HG02943 (cell line): ENCODE measurements around the gene CD38.
"Not testable (repeated sequence)": the region's sequence is repeated elsewhere in the genome, so short reads cannot be mapped to it uniquely, and the experiment has no call there.

Experiments
- ATAC-seq: cut with Tn5 transposase; IDR thresholded peaks from one replicate; pipeline ENCODE4 v1.9.1; 2021; ENCODE audit warnings: mild to moderate bottlenecking, low read depth, moderate library complexity; ENCODE audit not compliant: unreplicated experiment

The CD38 gene

GRCh38 chr4:15855804-15856475, 77.8 kb downstream of the CD38 start:
- ATAC-seq, result no peak

DNA sequence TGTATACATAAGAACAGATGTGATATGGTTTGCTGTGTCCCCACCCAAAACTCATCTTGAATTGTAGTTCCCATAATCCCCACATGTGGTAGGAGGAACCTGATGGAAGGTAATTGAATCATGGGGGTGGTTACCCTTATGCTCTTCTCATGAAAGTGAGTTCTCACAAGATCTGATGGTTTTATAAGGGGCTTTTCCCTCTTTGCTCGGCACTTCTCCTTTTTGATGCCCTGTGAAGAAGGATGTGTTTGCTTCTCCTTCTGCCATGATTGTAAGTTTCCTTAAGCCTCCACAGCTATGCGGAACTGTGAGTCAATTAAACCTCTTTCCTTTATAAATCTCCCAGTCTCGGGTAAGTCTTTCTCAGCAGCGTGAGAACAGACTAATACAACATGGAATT, 83.1 kb downstream of the CD38 start:
- not testable (repeated sequence) for ATAC-seq

DNA sequence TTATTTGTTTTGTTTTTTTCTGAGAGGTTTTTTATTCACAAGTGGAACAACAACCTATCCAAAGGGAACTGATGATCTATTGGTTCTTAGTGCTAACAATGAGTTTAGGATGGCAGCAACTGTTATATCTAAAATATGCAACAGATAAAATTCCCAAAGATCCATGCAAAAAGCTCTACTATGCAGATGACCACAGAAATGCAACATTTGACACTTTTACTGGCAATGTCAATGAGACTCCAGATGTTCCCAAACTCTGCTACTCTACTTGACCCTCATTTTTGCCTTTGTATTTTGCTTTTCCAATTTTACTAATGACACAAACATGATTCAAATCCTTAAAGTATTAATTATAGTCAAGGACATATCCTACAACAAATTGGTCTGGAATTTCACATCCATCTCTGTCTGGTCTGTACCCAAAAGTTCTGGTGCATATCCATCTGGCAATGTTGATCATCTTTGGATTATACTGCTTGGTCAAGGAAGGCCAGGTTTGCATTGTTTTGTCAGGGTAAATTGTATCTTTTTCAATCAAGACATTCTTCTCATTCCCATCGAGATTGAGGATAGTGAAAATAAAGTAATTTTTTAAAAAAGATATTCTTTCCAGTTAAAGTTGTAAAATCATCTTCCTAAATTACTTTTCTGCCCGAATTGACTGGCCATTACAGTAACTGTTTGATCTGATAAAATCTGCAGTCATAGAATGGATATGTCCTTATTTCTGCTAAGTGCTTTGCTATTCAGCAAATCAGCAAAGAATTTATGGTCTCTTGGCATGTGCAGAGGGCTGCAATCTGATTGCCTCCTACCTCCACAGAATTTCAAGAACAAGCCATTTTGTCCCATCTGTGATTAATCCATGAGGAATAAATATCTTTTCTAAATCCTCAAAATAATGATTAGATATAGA, 86.8 kb downstream of the CD38 start:
- no peak for ATAC-seq

DNA sequence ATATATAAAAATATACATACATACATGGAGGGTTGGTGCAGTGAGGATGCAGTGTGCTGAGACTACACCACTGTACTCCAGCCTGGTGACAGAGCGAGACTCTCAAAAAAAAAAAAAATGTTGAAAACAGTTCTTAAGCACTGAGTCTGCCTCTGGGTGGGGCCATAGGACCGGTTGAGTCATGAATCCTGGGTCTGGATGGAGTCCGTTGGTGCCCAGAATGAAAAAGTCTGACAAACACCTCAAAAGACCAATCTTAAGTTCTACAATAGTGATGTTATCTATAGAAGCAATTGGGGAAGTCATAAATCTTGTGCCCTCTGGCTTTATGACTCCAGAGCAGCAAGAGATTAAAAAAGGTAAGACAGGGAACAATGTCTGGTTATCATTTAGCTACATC, 90.0 kb downstream of the CD38 start:
- no peak for ATAC-seq

GRCh38 chr4:15868826-15869413, 90.8 kb downstream of the CD38 start:
- no peak for ATAC-seq

DNA sequence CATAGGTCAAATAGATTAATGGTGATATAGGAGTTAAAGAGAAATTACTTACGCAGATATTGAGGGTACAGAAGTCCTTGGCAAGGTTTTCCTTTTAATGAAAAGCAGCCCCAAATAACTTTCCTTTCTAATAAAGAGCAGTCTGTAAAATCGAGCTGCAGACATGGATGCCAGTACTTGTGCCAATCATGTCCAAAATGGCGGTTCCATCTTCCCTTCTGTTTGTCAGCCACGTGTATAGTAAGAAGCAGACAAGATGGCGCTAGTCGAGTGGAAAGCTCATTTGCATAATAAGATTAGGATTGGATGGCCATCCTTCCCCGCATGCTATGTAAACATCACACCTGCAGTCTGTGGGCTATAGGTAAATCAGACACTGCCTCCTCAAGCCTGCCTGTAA, 92.0 kb downstream of the CD38 start:
- ATAC-seq, result no peak

DNA sequence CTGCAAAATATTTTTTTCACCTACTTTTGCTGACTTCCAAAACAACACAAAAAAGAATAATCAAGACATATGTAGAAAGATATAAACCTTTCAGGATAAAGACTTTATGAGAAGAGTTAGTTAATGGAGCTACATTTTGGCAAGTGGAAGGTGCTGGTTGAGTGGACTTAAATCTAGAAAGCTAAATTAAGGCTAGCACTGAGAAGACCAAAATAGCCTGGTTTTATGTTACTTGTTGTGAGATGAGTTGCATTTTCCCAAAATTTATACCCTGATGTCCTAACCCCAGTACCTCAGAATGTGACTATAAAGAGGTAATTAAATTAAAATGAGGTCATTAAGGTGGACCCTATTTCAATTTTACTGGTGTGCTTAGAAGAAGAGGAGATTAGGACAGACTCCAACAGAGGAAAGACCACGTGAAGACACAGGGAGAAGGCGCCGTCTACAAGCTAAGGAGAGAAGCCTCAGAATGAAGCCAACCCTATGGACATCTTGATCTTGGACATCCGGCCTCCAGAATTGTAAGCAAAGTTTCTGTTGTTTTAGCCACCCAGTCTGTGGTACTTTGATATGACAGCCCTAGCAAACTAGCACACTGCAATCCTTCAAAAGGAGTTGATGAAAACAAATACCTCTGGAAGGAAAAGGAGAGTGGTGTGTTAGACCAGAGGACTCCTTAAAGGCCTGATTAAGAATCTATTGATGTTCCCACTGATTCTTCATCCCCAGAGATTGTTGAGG, 93.0 kb downstream of the CD38 start:
- ATAC-seq, result no peak

DNA sequence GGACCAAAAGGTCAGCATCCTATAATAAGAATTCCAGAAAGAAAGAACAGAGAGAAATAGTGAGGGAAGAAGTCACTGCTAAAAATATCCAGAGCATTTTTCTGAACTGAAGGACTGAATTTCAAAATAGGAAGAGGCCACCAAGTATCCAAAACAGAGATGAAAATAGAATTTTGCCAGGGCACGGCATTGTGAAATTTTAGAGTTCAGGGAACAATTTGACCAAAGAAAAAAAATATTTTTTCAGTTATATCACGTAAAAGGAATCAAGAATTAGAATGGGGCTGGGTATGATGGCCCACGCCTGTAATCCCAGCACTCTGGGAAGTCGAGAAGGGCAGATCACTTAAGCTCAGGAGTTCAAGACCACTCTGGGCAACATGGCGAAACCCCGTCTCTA, 95.0 kb downstream of the CD38 start:
- no peak for ATAC-seq

GRCh38 chr4:15874671-15875070, 96.5 kb downstream of the CD38 start:
- no peak for ATAC-seq

DNA sequence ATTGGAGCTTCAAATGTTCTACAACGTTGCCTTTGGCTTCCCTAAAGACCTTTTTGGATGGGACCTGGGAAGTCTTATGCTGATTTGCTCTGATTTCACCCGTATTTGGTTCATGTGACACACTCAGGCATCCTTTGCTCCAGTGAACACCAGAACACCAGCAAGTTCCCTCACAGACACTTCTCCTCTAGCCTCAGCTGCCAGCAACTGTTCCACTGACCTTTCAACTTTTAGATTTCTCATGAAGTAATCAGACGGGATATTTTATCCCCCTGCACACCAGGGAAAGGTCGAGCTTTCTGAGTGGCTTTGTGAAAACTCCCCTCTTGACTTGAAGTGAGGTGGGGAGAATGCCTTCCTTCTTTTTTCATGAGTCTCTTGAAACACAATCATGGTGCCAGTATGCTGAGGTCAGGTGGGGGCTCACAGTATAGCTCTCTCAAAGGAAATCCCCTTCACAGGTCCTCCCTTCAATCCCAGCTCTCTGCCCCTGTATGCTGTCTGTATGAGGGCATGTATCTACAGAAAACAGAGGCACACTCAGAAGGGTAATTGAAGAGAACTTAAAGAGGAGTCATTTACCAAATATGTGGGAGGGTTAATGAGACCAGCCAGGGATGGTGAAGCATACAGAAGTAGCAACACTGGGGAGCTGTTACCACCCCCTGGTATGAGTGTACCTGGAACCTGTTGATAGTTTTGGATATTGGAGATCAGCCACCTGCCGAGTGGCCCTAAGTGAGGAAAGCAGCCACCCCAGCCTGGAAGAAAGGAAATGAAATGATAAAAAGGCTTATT, 97.7 kb downstream of the CD38 start:
- no peak for ATAC-seq

- no peak for ATAC-seq
Observed at GRCh38 chr4:15878011-15878410, 99.9 kb downstream of the CD38 start.

- no peak for ATAC-seq
Observed at GRCh38 chr4:15881820-15882219, 103.7 kb downstream of the CD38 start.

DNA sequence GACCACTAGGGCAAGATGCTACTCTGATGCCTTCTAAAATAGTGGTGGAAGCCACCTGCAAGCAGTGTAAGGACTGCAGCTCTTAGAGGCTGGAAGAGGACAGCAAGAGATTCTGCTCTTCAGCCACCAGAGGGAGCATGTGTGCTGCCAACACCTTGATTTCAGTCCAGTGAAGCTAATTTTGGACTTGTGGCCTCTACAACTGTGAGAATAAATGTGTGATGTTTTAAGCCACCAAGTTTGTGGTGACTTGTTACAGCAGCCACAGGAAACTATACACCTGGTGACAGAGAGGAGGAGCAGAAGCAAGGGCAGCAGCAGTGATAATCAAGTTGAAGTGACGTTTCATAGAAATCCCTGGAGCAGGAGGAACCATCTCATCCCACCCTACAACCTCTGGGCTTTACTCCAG, 104.6 kb downstream of the CD38 start:
- peak; percentile 85 for ATAC-seq

- no peak for ATAC-seq
Observed at GRCh38 chr4:15883610-15884243, 105.6 kb downstream of the CD38 start.

- ATAC-seq, result no peak
Observed at GRCh38 chr4:15884666-15885065, 106.5 kb downstream of the CD38 start.

GRCh38 chr4:15885422-15885821, 107.3 kb downstream of the CD38 start:
- ATAC-seq, result no peak

GRCh38 chr4:15888515-15888914, 110.4 kb downstream of the CD38 start:
- ATAC-seq, result no peak

- ATAC-seq, result no peak
Observed at GRCh38 chr4:15890246-15890829, 112.2 kb downstream of the CD38 start.

- peak; percentile 84 for ATAC-seq
Observed at GRCh38 chr4:15891312-15891711, 113.2 kb downstream of the CD38 start.
